GM18867 (cell line): Measurements from ENCODE around the gene SIL1.
A peak's percentile ranks its signal among the peaks of the same experiment; 100 is the strongest.
"Not testable (repeated sequence)": the region's sequence is repeated elsewhere in the genome, so short reads cannot be mapped to it uniquely, and the experiment has no call there.

Source experiments
- ATAC-seq: cut with Tn5 transposase; IDR thresholded peaks from one replicate; pipeline ENCODE4 v1.9.1; 2021; ENCODE audit warnings: mild to moderate bottlenecking, moderate library complexity; ENCODE audit not compliant: unreplicated experiment

Gene SIL1

DNA sequence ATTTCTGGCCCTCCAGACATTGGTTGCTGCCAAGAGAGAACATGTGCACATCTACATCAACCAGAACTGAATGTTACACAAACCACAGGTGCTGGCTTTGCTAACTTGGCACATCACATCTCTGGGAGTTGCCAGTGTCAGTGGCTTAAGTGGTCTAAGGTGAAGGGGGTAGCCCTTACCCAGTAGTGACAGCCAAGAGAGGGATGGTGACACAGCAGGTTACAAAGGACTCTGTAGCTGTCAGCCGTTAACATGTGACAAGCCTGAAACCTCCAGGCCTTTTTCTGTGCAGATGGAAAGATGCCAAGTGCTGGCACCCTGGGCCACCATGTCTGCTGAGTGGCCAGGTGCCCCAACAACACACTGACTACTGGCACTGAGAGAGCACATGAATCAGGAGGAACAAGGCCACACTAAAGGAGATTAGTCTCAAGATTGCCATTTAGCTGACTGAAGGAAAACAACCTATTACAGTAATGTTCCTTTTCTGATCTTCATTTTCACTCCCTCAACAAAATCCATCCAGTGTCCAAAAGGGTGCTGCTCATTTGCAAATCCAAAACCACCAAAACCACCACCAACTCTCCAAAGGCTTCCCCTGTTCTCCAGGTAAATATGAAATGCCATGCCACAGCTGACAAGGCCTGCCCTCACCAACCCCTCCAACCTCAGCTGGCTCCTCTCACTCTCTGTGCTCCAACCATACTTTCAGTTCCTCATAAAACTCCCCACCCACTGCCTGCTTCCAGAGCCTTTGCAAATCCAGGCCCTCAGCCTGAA lies 20.2 kb downstream of the SIL1 start:
- peak; percentile 51 for ATAC-seq

DNA sequence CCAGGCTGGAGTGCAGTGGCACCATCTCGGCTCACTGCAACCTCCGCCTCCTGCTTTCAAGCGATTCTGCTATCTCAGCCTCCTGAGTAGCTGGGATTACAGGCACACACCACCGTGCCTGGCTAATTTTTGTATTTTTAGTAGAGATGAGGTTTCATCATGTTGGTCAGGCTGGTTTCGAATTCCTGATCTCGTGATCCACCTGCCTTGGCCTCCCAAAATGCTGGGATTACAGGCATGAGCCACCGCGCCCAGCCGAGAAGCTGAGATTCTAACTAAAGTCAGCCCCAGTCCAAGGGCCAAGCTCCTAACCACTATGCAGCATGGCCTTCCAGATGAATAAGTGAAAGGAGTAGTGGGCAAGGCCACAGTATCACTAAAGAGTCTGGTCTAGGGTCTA lies 20.9 kb downstream of the SIL1 start:
- ATAC-seq: not testable (repeated sequence)

DNA sequence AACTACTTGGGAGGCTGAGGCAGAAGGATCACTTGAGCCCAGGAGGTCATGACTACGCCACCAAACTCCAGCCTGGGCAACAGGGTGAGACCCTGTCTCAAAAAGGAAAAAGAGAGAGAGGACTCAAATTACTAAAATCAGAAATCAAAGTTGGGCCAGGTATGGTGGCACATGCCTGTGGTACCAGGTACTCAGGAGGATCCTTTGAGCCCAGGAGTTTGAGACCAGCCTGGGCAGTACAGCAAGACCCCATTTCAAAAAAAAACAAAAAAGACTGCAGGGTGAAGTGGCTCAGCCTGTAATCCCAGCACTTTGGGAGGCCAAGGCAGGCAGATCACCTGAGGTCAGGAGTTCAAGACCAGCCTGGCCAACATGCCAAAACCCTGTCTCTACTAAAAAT lies 23.8 kb downstream of the SIL1 start:
- not testable (repeated sequence) for ATAC-seq

DNA sequence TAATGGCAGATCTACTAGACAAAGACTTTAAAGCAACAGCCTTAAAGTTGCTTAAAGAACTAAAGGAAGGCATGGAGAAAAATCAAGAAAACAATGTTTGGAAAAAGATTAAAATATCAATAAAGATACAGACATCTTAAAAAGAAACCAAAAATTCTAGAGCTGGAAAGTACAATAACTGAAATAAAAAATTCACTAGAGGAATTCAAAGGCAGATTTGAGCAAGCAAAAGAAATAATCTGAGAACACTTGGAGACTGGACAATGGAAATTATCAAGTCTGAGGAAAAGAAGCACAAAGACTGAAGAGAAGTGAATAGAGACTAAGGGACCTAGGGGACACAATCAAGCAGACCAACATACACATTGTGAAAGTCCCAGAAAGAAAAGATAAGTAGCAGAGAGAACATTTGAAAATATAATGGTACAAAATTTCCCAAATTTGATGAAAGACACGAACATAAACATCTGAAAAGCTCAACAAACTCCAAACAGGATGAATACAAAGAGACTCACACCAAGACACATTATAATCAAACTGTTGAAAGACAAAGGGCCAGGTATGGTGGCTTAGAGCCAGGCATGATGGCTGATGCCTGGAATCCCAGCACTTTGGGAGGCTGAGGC lies 26.3 kb downstream of the SIL1 start:
- ATAC-seq: no peak

DNA sequence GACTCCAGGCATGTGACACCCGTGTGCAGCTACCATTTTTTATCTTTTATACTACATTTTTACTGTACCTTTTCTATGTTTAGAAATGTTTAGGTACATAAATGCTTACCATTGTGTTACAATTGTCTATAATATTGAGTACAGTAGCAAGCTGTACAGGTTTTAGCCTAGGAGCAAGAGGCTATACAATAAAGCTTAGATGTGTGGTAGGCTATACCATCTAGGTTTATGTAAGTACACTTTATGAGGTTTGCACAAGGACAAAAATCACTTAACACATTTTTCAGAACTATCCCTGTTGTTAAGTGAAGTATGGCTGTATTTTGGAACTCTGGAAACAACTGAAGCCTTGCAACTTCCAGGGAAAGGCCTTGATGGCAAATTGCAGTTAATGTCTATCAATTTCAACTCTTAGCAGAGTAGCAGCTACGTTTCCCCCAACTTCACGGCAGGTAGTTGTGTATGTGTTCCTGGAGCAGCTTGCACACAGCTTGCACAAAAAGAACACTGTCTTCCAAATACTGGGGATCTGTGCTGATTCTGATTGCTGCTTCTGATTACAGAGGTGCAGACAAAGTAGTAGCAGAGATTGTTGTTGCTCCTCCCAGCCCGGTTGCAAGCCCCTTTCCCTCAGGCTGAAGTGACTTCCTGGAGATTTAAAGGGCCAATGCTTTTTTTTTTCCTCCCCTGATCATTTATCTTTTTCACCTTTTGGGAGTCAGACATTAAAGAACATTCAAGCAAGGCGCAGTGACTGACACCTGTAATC lies 30.0 kb downstream of the SIL1 start:
- no peak for ATAC-seq

DNA sequence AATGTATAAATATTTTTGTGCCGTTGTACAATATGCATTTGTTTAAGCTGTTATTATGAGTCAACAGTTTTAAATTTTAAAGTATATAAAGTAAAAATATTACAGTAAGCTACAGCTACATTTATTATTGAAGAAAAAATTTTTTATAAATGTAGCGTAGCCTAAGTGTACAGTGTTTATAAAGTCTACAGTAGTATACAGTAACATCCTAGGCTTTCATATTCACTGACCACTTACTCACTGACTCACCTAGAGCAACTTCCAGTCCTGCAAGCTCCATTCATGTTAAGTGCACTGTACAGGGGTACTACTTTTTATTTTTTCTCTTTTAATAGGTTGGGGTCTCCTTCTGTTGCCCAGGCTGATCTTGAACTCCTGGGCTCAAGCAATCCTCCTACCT lies 30.6 kb downstream of the SIL1 start:
- ATAC-seq: no peak

DNA sequence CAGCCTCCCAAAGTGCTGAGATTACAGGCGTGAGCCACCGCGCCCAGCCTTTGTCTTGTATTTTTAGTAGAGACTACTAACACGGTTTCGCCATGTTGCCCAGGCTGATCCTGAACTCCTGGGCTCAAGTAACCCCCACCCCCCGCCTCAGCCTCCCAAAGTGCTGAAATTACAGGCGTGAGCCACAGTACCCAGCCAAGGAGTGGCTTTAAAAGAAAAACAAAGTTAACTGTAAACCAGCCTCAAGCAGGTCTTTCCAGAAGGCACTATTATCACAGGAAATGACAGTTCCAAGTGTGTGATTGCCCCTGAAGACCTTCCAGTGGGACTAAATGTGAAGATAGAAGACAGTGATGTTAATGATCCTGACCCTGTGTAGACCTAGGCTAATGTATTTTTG lies 31.1 kb downstream of the SIL1 start:
- no peak for ATAC-seq

DNA sequence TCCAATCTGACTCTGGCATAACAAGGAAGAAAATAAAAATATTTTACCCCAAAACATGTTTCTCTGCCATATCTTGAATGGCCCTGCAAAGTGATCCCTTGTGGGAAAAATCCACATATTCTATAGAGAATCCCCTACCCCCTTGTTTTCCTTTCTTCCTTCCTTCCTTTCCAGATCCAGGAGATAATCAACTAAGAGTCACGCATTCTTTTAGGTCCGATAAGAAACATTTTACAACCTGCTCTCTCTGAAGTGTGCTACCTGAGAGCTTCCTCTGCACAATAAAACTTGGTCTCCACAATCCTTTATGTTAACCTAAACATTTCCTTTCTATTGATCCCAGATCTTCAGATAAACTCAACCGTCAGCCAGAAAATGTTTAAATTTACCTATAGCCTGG lies 33.3 kb downstream of the SIL1 start:
- not testable (repeated sequence) for ATAC-seq

DNA sequence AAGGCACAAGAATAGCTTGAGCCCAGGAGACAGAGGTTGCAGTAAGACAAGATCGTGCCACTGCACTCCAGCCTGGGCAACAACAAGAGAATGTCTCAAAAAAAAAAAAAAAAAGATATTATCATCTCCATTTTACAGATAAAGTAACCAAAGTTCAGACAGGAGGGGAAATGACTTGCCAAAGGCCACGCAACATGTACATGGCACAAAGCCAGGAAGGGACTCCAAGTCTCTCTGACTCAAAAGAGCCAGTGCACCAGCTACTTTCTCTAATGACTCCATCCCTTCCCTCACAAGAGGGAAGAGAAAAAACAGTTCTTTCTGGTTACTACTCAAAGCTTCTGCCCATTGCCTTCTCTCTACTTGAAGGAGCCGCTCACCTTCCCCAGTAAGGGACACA lies 34.1 kb downstream of the SIL1 start:
- no peak for ATAC-seq

DNA sequence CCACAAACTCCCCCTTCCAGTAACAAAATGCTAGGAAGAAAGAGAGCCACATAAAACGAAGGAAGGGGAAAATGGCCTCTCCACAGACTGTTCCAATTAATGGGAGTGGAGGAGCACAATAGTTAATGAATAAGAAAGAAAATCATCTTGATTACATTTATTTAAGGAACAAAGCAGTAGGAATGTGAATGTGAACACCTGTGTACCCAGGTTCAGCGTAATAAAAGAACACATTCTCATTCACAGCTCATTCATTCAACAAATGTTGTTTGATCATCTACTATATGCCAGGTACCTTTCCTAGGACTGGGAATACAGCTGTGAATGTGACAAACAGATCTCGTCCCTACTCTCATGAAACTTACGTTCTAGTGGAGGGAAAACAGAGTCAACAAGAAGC lies 35.7 kb downstream of the SIL1 start:
- no peak for ATAC-seq

DNA sequence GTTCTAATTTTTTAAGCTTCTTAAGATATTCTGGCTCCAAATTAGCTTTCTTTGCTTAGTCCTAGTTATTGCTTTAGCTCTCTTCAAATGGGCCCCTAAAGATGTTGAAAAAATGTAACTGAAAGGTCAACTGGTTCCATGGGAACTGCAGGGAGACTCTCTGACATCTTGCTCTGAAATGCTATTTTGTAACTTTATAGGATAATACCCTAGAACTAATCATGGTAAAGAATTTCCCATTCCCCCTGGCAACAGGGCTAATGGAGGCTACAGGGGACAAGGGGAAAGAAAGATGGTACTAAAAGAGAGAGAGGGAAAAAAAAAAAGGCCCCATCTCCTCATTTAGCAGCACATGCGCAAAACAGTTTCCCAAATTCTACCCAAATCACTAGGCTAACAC lies 39.4 kb downstream of the SIL1 start:
- ATAC-seq: no peak

DNA sequence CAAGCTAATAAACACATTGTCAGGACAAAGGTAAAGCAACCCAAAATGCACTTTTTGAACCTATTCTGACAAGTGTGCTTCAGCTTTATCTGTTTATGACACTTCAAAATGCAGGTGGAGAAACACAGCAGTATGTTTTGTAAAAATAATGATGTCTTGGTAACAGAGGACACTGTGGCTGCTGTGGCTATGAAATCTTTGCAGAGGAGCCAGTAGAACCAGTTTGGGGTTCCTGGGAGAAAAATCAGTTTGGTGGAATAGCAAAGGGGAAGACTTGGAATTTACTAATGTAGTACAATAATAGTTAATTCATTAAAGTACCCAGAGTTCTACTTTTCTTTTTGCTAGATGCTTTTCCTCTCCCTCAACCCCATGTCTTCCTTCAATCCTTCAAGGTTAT lies 40.6 kb downstream of the SIL1 start:
- no peak for ATAC-seq

DNA sequence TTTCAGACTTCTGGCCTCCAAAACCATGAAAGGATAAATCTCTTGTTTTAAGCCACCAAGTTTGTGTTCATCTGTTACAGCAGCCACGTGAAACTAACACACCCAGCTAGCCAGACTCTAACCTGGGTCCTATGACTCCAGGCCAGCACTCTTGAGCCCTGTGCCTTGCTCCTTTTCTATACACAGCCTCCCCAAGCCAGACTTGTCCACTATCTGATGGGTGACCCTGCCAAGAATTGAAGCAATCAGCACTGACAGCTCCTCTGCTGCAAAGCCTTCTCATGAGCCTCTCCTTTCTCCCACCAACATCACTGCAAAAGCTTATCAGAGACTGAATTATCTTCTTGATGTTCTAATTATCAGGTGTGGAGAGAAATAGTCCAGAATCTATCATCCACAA lies 41.4 kb downstream of the SIL1 start:
- ATAC-seq: no peak

DNA sequence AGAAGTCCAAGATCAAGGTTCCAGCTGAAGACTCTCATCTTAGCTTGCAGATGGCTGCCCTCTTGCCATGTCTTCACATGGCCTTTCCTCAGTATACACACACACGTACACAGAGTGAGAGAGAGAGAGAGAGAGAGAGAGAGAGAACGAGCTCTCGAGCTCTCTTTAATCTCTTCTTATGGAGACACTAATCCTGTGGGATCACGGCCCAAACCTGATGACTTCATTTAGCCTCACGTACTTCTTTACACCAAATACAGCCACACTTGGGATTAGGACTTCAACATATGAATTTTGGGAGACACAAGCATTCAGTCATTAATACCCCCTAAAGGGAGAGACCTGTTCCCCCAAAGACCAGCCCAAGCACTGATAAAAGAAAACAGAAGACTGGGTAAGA lies 42.8 kb downstream of the SIL1 start:
- no peak for ATAC-seq

DNA sequence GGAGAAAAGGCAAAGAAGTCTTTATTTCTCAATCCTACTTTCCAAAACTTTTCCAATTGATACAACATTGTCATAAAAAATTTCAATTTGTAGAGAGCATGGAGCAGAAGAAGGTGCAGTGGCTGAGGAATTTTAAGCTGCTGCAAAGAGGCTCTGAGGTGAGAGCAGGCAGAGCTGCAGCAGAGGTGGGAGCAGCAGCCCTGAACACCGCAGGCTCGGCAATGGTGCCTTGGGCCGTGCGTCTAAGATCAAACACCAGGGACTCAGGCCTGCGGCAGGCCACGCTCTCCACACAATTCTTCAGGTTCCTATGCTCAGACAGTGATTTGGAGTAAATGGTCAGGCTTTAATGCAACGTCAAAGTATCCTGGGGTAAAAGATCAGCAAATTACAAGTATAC lies 46.3 kb downstream of the SIL1 start:
- no peak for ATAC-seq

DNA sequence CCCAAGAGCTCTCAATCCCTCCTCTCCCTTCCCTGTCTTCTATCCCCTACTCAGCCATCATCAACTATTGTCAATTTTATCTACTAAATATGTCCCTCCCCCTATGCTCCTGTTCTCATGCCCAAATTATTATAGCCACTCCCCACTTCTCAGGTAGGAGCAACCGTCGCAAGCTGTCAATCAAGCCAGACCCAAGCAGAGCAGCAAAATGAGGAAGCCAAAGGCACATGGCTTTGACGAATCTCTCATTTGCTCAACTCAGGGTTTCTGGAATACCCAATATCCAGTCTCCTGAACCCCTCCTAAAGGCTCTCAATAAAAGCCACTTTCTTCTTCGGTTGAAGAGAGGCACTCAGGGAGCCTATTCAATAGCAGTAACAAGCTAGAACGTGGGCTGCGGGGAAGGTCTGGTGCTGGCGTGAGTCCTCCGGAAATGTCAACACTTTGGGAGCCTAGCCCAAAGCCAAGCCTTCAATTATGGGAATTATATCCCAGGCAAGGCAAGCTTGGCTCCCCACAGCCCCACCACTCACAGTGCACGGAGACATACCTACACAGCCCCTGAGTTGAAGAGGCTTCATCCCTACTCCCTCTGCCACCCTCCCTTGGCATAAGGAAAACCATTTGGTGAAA lies 47.7 kb downstream of the SIL1 start:
- no peak for ATAC-seq

DNA sequence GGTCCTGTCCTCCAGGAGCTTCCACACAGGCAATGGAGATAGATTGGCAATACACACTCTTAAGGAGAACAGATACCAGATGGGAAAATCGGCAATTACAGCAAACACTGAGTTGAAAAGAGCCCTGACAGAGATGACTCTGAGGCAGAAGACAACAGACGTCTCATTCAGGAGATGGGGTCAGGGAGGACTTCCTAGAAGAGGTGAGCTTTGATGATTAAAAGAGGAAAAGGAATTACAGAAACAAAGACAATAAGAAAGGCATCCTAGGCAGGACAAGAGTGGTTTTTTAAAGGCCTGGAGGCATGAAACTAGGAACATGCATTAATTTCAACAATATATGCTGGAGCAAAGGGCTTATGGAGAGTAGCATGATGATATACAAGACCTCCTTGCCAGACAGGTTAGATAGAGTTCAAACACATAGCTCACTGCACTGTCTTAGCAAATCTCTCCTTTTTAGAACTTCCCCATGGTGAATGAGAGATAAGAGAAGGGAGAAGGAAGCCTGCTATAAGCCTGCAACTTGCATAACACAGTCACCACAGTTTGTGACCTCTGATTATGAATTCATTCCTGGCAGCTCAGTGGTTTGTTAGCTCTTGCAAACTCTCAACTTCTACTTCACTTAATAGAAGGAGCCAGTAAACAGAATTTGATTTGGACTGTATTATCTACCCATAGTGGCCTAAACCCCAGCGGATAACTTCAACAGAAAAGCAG lies 48.5 kb downstream of the SIL1 start:
- no peak for ATAC-seq

DNA sequence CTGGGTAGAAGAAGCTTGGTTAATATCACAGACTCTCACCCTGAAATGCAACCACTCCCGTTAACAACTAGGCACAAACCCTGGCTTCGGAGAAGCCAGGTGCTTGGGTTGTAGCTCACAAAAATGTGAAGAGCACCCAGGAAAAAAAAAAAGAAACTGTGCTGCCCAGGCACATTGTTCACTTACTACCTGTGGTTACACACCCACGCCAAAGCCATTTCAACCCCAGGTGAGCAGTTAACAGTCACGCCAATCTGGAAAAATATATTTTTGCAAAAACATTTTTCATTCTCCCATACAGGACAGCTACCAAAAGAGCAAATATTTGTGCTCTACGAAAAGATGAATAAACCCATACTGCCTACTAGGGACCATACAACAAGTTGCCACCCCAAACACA lies 49.2 kb downstream of the SIL1 start:
- ATAC-seq: no peak

DNA sequence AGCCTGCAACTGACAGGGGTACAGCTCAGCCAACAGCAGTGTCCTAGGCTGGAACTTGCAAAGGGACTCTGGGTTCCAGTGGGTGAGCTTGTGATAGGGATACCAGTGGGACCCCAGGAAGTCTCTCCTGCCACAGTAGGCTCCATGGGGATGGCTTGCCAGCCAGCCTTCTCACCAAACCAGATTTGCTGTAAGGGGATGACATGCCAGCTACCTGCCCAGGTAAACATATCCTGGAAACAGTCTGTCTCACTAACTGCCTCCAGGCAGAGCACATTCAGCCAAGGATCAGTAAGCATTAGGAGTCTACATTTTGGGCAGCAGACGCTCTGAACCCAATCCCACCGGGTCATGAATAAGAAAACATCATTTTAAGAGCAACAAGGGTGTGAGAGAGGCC lies 49.9 kb downstream of the SIL1 start:
- ATAC-seq: no peak

DNA sequence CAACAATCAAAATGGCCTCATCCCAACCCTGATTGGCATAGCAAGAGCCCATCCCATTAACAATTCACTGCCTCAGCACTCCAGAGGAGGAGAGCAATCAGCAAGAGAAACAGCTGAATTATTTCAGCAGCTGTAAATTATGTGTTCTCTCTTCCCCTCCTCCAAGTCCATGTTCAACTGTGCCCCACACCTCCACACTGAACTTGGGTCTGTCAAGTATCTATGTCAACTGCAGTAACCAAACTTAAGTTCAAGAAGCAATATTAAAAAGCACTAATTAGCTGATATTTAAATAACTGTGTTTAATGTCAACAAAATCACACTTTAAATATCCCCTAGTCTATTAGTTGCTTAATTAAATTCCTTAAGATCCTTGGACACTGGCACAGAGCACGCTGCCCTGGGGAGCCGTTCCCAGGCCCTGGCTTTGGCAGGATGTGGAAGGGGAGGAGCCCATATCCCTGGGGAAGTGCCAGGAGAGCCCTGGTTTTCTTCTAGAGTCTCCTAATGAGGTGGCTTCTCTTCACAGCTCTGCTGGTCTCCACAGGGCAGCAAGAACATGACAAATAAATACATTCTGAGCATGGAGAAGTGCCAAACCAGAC lies 50.6 kb downstream of the SIL1 start:
- no peak for ATAC-seq
